Panc1 (cell line): Measurements from ENCODE around the gene CD80.

ENCODE experiments used
- CTCF ChIP-seq: fragments of 450-650 bp; IDR thresholded peaks from 2 replicates; pipeline ENCODE4 v1.5.1; 2017; ENCODE audit warnings: mild to moderate bottlenecking
- POLR2AphosphoS5 ChIP-seq: IDR thresholded peaks from 2 replicates; pipeline ENCODE4 v1.6.1; 2012; ENCODE audit warnings: mild to moderate bottlenecking, low read depth, low read length, moderate library complexity
- REST ChIP-seq, 2 experiments: IDR thresholded peaks; 2 replicates each; pipeline ENCODE4 v1.6.1; 2011 to 2012; ENCODE audit warnings: low read depth in 2 of 2, control low read depth in 1 of 2, low read length in 1 of 2, mild to moderate bottlenecking in 1 of 2, moderate library complexity in 1 of 2; ENCODE audit not compliant: insufficient read depth in 1 of 2
- TCF7L2 ChIP-seq: IDR thresholded peaks from 2 replicates; pipeline ENCODE4 v1.6.1; 2011; ENCODE audit warnings: mild to moderate bottlenecking, low read depth, low read length, inconsistent platforms

GRCh38 chr3:119596398-119596797 lies 37.0 kb upstream of the CD80 start:
- TF ChIP-seq POLR2AphosphoS5 (no peak), REST (IDR thresholded peaks at IDR 0.05; ENCODE audit: insufficient read depth in 1 of 2, low read depth in 2 of 2, low read length in 1 of 2) (no peak), TCF7L2 (no peak), CTCF (no peak)
